CD4-positive, alpha-beta T cell treated with Interleukin-6 for 4 hours (primary cell): Measurements from ENCODE around the gene PEX14.

Experiments
- DNase-seq: peaks from one replicate; pipeline ENCODE4 v3.0.0-alpha.2; 2020; ENCODE audit warnings: mixed read lengths

Gene PEX14

DNA sequence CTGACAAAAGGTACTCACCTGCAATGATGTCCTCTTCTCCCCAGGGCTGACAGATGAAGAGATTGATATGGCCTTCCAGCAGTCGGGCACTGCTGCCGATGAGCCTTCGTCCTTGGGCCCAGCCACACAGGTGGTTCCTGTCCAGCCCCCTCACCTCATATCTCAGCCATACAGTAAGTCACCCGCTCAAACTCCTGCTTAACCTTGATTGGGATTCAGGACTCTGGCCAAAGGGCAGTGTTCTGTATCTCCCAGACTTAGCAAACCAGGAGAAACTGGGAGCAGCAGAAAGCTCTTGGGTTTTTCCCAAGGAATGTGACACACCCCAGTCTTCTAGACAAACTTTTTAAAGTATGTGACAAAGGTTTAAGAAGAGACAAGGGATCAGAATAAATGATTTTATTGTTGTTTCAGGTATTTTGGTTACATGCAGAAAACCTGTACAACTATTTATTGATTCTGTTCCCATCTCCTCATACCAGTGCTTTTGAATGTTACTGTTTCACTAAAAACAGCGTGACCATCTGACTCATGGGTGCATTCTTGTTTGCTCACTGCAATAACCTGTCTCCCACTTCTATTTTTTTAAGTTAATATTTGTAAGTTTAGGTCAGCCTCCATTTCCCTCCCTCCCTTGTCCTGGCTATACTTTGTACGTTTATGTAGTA, 124.6 kb downstream of the PEX14 start:
- DNase-seq: no peak

DNA sequence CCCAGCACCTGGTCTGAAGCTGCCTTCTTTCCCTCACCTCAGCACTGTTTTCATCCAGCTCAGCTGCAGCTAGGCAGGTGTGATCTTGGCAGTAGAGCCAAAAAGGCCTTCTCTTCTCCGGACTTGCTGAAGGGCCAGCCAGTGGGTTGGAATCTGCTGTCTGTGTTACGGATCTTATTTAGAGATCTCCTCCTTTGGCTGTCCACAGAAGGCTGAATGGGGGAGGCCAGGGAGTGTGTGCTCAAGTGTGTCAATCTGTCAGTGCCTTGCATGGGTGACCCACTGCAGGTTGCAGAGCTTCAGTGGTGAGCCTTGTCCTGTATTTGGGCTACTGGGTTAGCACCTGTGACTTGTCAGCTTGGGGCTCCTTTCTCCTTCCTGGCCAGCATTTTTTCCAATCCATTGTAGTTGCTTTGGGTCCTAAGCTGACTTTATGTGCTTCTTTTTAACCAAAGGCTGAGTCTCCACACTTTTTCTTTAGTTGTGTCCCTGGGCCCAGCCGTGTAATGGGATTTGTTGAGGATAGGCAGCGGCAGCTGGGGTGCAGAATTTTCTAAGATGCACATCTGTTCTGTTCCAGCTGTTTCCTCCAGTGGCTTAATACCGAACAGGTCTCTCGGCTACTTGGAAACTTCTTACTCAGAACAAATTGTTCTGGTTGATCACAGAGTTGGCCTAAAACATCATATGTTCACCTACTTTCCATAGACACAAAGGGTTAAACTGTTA, 126.8 kb downstream of the PEX14 start:
- no peak for DNase-seq

DNA sequence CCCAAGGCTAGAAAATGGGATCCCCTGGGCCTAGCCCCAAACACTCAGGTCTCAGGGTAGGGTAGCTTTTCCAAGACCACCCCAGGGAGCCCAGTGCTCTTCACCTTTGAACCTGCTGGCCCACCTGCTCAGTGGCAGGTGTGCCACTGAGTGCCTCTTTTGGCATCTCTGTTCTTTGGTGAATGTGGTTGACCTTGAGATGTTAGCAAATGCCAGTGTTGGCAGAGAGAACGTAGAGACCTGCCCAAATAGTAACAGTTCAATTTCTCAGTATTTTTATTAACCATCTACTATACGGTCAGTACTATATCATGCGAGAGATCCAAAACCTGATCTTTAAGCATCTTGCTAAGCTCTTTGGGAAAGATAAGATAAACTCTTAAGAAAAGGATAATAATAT, 128.2 kb downstream of the PEX14 start:
- DNase-seq: no peak

DNA sequence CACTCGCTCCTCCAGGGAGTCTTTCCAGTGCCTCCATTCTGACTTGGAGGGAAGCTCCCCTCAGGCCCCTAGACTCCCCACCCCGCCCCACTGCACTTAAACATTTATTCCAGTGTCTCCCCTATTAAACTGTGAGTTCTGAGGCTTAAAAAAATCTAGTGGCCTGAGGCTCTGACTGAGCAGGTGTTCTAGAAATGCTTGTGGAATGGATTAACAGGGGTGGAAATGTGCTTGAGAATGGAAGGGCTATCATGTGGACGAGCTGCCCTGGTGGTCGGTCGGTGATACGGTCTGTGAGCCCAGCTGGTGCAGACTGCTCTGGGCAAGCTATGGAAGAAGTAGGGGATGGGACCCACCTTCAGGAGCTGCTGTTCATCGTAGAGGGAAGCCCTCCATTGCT, 130.2 kb downstream of the PEX14 start:
- DNase-seq: no peak

DNA sequence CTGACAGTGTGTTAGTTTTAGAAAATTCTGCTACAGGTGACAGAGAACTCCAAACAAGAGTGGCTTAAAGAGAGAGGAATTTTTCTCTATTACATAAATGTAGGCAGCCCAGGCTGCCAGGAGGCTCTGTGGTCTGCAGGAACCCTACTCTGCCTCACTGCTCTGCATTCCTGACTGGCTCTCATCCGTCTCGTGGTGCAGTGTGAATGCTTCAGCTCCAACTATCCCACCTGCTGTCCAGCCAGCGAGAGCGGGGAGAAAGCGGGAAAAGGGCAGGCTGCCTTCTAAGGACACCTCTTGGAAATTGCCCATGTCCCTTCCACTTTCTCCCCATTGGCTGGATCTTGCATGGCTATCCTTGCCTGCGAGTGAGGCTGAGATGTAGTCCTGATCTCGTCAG, 131.3 kb downstream of the PEX14 start:
- DNase-seq: no peak

DNA sequence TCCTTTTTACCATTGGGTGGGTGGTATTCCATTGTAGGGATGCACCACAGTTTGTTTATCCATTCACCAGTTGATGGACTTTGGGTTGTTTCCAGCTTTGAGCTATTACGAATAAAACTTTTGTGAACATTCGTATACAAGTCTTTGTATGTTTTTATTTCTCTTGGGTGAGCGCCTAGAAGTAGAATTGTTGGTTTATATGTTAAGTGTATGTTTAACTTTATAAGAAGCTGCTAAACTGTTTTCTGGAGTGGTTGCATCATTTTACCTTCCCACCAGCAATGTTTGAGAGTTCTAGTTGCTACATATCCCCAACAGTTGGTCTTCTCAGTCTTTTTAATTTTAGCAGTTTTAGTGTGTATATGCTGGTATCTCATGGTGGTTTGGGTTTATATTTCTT, 132.5 kb downstream of the PEX14 start:
- DNase-seq: no peak

DNA sequence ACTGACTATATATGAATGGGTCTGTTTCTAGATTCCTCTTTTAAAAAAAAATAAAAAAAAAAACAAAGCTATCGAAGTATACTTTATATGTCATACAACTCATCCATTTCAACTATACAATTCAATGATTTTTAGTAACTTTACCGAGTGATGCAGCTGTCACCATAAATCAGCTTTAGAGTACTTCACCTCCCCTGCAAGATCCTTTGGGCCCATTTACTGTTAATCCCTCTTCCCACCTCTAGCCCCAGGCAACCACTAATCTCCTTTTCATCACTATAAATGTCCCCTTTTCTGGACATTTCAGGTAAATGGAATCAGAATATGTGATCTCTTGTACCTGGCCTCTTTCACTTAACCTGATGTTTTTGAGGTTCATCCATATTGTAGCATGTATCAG, 133.9 kb downstream of the PEX14 start:
- no peak for DNase-seq

DNA sequence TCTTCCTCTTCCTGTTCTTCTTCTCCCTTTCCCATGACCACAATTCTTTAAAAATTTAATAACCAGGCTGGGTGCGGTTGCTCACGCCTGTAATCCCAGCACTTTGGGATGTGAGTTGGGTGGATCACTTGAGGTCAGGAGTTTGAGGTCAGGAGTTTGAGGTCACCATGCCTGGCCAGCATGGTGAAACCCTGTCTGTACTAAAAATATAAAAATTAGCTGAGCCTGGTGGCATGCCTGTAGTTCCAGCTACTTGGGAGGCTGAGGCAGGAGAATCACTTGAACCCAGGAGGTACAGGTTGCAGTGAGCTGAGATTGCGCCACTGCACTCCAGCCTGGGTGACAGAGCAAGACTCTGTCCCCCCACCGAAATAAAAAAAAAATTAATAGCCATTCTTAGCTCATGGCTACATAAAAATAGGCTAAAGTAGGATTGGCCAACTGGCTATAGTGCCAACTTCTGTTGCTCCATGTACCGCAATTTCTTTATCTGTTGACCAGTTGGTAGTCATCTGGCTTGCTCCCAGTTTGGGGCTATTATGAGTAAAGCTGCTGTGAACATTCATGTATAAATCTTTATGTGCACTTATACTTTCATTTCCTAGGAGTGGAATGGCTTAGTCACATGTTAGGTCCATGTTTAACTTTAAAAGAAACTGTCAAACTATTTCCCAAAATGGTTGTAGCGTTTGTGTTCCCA, 136.3 kb downstream of the PEX14 start:
- no peak for DNase-seq

DNA sequence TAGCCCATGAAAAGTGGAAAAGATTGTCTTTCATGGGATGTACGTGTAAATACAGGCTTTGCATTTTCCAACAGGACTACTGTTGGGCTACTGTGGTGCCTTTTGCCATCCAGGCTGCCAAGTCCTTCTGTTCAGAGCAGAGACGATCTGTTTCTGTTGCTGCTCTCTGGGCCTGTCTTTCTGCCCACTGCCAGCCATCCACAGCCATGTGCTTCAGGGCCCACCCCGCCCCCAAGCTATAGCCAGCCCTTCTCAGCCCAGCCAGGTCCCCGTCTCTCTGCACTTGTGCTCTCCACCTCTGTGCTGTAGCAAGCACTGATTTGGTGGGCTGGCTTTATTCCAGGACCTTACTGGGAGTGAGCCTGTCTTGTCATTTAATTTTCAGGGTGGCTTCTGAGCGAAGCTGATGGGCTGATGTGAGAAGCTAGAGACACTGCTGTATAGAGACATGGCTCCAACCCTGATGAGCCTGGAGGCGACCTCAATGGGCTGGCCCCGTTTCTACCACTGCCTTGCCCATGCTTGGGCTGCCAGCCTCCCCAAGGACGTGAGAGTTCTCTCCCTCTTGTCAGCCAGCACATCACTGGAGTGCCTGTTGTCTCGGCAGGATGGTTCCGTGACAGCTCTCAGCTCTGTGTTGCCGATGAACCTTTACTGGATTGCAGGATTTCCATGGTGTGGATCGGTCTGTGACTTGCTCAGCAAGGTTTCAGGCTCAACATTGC, 137.8 kb downstream of the PEX14 start:
- no peak for DNase-seq

DNA sequence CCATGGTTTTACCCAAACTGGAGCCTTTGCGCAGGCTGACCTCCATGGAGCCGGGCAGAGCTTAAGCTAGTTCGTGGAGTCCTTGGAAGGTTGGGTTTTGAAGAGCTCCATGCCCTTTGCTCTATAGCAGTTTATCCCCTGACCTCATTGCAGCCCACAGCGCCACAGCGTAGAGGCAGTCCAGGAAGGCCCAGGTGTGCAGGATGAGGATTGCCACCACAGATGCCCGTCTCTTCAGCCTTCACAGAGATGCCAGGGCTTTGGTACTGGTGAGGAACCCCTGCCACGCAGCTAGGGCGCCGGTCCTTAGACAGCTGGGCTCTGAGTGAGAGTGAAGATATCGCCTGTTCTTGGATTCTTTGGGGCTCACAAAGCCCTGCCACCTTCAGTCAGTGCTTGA, 138.6 kb downstream of the PEX14 start:
- no peak for DNase-seq

DNA sequence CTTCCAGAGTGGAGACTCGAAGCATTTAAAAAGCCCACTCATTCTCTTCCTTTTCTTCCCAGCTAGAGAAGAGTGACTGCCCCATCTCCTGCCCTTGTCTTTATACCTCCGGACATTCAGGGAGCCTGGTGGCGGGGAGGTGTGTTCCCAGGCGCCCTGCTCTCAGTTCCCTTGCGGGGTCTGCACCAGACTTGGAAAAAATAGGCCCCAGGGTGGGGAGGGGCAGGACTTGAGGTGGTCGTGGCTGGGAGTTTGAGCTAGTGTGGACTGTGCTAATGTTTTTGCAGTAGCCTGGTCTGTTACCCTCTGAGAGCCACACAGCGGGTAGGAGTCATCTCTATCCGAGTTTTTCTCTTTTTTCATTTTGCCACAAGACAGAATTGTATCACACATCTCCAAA, 139.1 kb downstream of the PEX14 start:
- no peak for DNase-seq

DNA sequence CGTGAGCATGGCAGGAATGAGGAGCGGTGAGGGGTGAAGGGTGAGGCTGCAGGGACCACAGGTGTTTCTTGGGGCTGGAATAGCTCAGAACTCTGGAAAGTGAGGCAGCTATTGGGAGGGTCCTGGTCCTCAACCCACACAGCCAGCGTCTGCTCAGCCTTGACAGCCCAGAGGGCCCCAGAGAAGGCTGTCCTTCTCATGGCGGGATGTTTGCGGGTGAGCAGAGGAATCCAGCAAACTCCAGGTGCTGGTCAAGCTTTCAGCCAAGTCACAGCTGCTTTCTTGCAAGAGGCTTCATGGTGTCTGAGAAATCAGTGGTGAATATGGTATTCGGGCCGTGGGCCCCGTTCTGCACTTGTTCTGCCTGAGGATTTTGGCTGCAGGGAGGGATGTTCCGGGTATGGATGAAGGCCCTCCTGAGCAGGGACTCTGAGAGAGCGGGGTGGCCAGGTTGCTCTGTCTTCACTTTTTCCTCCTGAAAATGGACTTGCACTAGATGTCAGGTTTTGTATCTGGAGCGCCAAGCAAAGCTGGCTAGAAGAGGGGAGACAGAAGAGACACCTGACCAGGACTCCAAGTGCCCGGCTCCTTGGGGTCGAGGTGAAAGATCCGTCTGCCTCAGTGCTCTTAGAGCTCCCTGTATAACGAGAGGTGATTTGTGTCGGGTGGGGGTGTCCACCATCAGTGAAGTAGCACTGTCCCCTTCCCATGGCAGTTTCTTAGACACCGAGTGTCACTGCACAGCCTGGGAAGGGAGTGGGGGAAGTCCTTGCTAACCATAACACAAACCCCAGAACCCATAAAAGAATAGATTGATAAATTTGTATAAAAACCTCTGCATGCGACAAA, 139.9 kb downstream of the PEX14 start:
- no peak for DNase-seq

DNA sequence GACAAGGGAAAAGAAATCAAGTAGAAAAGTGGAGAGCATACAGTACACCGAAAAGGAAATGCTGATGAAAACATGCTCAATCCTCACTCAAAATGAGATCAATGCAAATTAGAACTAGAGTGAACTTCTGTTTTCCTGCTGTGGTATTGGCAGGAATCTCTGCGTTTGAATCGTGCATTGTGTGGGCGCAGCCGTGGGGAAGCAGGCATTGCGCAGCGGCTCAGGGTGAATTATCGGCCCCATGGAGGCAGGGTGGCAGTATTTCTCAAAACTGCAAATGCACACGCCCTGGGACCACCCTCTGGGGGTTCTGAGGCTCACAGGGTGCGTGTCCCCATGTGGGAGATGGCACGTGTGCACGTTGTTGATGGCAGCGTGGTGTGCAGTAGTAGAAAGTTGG, 140.6 kb downstream of the PEX14 start:
- DNase-seq: no peak

DNA sequence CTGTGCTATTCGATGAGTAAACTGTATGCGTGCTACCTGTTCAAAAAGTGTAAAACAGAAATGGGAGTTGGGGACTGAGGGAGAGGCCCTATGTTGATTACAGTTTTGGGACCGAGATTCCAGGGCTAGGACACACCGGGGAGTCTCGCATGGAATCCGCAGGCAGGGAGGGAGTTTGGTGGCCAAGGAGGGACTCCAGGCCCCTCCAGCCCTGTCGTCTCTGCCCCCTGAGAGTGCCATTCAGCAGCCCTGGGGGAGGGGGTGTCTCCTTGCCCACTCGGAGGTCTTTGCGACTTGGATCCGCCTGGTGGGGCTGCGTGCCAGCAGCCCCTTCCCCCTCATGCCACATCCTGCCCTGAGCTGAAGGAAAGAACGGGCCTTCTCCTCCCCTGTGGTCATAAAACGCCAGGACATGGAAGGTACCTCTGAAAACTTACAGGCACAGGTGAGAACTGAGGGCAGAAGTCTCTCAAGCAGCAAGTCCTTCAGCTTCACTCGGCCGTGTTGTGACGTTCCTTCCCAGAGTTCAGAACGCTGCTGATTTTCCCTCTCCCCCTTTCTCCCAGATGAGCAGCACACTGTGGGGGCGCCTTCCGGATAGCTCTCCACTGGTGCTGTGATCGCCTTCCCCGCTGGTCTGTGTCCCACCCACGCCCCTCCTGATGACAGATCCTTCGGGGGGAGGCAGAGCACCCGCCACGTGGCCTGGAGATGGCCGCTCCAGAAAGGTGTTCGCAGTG, 141.4 kb downstream of the PEX14 start:
- DNase-seq: no peak

DNA sequence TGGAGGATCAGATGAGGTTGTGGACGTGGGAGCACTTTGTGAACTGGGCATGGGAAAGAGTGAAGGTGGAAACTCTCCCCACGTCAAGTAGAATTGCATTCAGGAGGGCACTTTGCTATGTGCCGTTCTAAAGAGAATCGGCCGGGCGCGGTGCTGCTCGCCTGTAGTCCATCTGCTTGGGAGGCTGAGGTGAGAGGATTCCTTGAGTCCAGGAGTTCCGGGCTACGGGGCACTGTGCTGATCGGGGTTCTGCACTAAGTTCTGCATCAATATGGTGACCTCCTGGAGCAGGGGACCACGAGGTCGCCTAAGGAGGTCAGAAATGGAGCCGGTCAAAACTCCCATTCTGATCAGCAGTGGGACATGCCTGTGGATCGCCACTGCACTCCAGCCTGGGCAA, 141.9 kb downstream of the PEX14 start:
- no peak for DNase-seq

DNA sequence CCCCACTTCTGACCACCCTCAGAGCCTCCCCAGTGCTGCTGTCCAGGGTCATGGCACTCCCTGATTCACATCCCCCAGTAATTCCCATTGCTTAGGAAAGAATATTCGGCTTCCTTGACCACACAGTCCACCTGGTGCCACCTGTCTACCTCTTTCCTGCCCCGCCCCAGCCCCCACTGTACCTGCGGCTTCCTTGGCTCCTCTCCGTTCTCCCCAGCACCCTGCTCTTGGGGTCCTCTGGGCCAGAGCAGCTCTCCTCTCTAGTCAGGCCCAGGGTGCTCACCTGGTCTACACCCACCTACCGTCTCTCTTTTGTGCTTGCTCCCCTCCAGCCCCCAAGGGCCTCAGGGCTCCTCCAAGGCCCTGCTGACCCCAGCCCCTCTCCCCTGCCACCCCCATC, 142.6 kb downstream of the PEX14 start:
- DNase-seq: no peak

DNA sequence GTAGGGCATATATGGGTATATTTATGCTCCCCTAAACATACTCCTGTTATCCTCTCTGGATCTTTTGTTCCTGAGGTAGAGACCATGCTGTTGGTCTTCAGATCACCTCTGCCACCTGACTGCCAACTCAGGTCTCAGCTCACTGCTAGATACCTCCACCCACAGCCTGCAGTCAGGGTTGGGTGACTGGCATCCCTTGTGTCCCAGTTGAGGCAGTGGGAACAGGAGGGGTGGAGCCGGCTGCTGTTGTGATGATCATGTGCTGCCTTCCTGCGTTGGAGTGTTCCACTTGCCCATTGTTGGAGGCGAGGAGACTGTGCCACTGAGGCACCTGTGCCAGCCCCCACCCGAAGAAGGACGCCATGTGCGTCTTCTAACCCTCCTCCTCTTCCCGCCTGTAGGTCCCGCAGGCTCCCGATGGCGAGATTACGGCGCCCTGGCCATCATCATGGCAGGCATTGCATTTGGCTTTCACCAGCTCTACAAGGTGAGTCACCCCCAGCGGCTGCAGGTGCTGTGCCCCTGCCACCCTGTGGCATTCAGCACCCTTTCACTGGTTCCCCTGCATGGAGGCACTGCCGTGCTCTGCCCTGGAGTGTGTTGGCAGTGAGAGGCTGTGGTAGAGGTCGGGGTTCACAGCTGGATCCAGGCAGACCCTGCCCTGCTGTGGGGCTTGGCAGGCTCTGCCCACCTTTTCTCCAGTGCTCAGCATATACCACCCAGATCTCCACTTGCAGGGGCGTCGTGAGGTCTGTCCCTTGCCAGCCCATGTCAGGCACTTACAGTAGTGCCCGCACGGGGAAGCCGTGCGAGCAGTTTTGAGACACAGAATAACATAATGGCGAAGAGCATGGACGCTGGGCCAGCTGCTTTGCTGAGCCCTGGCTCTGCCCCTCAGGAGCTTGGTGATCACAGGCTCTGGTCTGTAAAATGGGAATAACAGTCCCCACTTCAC, 143.5 kb downstream of the PEX14 start:
- no peak for DNase-seq

DNA sequence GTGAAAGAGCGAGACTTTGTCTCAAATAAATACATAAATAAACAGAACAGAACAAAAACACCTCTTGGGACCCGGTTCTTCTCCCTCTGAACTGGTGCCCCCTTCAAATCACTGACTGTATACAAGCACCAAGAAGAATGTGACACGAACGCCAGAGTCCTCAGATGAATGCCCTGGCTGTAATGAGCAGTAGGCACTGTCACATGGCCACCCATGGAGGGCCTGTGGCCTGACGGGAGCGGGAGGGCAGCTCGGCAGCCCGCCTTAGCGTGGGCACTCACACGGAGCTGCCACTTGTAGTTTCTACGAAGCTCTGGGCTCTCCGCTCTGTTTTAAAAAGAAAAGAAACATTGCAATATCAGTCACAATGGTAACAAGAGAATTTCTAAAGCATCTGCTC, 146.0 kb downstream of the PEX14 start:
- no peak for DNase-seq

DNA sequence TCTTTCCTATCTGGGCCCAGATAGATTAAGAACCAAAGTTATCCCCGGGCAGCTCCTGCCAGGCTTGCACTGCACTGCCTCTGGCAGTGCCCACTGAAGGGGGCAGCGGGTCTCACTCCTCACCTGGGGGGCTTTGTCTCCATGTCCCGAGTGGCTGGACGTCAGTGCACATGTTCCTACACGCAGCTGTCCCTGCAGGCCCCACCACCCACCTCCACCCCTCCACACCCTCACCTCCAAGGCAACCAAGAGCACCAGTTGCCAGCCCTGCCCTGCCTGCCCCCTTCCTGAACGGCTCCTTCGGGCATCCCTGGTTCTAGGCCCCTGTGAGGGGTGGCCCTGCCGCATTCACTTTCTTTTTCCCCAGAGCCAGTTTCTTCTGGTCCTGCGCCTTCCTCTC, 147.2 kb downstream of the PEX14 start:
- DNase-seq: no peak

DNA sequence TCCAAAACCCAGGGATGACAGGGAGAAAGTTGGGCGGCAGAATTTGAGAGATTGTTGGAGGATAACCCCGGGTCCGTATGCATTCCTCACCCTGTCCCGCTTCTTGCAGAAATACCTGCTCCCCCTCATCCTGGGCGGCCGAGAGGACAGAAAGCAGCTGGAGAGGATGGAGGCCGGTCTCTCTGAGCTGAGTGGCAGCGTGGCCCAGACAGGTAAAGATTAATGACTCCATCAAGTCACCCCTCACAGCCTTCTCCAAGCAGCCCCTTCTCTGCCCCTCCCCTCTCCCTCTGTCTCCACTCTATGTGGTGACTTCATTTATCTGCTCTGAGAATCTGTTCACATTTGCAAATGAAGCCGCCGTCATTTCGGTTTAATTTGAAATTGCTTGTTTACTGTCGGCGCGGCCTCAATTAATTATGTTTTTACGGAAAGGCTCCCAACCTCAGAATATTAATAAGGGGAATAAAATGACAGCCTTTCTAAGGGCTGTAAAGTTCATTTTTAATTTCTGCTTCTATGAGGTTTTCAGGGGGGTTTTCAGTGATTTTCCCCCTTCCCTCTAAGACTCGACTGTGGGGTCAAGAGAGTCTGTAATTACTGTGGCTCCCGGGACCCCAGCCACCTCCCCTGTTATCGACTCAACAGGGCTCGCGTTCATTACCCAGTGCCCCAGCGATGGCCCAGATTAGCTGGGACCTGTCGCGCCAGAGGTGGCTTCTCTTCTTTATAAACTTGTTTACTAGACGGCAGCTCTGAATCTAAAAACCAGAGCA, 148.3 kb downstream of the PEX14 start:
- no peak for DNase-seq
